ENCODE data around the gene UNC5CL. TPM values are rescaled to one million over a fixed set of nuclear protein-coding genes. Genes with fewer than 3 reads are reported as not detected.
"Not testable (repeated sequence)": the region's sequence is repeated elsewhere in the genome, so short reads cannot be mapped to it uniquely, and the experiment has no call there.

The UNC5CL gene
- total and polyA plus RNA-seq, 2 experiments from 2014 or later, result 3.3 to 13.9 TPM

DNA sequence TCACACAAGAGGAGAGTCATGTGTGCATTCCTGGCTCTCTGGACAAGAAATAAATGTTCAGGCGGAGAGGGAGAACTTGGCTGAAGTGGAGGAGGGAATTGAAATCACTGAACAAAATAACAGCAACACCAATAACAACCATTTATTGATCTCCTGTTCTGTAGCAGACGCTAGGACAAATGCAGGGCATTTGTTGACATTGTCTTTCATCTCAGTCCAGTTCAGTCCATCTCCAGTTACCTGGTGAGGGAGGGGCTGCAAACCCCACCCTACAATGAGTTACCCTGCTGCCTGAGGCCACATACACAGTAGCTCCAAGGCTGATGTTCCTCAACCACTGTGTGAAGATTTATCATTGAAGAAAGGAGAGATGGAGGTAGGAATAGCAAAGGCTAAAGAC lies 27.3 kb downstream of the UNC5CL start:
- Histone ChIP-seq H3K4me1 (ENCODE audit: low read depth) (peaks cover 9% of the 10 kb centered on the region), H3K9me3 (ENCODE audit: low read depth) (no peaks in the 10 kb centered on the region), H3K27me3 (no peaks in the 10 kb centered on the region), H3K36me3 (no peaks in the 10 kb centered on the region), H3K27ac (no peak overlapping the region), H3K4me3 (no peak overlapping the region)
- TF ChIP-seq, protein P1, sequence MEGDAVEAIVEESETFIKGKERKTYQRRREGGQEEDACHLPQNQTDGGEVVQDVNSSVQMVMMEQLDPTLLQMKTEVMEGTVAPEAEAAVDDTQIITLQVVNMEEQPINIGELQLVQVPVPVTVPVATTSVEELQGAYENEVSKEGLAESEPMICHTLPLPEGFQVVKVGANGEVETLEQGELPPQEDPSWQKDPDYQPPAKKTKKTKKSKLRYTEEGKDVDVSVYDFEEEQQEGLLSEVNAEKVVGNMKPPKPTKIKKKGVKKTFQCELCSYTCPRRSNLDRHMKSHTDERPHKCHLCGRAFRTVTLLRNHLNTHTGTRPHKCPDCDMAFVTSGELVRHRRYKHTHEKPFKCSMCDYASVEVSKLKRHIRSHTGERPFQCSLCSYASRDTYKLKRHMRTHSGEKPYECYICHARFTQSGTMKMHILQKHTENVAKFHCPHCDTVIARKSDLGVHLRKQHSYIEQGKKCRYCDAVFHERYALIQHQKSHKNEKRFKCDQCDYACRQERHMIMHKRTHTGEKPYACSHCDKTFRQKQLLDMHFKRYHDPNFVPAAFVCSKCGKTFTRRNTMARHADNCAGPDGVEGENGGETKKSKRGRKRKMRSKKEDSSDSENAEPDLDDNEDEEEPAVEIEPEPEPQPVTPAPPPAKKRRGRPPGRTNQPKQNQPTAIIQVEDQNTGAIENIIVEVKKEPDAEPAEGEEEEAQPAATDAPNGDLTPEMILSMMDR (IDR thresholded peaks at IDR 0.05; ENCODE audit: low read depth, low read length), result no peak
- DNase-seq (ENCODE audit: low read depth in 1 of 2, low spot score in 1 of 2), result no peak

GRCh38 chr6:41009669-41010068 lies 29.4 kb downstream of the UNC5CL start:
- Histone ChIP-seq H3K4me1 (ENCODE audit: low read depth) (peaks cover 9% of the 10 kb centered on the region), H3K36me3 (no peaks in the 10 kb centered on the region), H3K9me3 (ENCODE audit: low read depth) (no peaks in the 10 kb centered on the region), H3K27me3 (no peaks in the 10 kb centered on the region), H3K27ac (no peak overlapping the region), H3K4me3 (no peak overlapping the region)
- TF ChIP-seq, protein P1 (IDR thresholded peaks at IDR 0.05; ENCODE audit: low read depth, low read length), result no peak
- no peak for DNase-seq (ENCODE audit: low read depth in 1 of 2, low spot score in 1 of 2)

GRCh38 chr6:41008011-41008410 lies 31.0 kb downstream of the UNC5CL start:
- H3K4me3 ChIP-seq, result no peak overlapping the region
- H3K4me1 ChIP-seq (ENCODE audit: low read depth), result peaks cover 9% of the 10 kb centered on the region
- no peaks in the 10 kb centered on the region for H3K36me3 ChIP-seq
- TF ChIP-seq, protein P1 (IDR thresholded peaks at IDR 0.05; ENCODE audit: low read depth, low read length), result no peak
- H3K9me3 ChIP-seq (ENCODE audit: low read depth), result no peaks in the 10 kb centered on the region
- DNase-seq (ENCODE audit: low read depth in 1 of 2, low spot score in 1 of 2), result no peak
- no peak overlapping the region for H3K27ac ChIP-seq
- no peaks in the 10 kb centered on the region for H3K27me3 ChIP-seq

DNA sequence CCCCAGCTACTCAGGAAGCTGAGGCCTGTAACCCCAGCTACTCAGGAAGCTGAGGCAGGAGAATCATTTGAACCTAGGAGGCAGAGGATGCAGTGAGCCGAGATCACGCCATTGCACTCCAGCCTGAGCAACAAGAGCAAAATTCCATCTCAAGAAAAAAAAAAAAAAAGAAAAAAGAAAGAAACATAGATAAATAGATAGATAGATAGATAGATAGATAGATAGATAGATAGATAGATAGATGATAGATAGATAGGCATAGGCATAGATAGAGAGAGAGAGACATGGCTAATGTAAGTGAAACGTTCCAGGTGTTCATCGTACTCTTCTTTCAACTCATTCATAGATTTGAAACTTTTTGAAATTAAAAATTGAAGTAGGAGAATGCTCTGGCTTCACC lies 32.0 kb downstream of the UNC5CL start:
- not testable (repeated sequence) for H3K4me1 ChIP-seq (ENCODE audit: low read depth); DNase-seq (ENCODE audit: low read depth in 1 of 2, low spot score in 1 of 2); H3K27me3 ChIP-seq; H3K36me3 ChIP-seq; H3K27ac ChIP-seq; H3K9me3 ChIP-seq (ENCODE audit: low read depth); H3K4me3 ChIP-seq

GRCh38 chr6:41006217-41006616 lies 32.8 kb downstream of the UNC5CL start:
- not testable (repeated sequence) for H3K9me3 ChIP-seq (ENCODE audit: low read depth); H3K4me1 ChIP-seq (ENCODE audit: low read depth); H3K36me3 ChIP-seq; H3K27ac ChIP-seq; H3K4me3 ChIP-seq; H3K27me3 ChIP-seq
- peak; percentile 62 to 75 for DNase-seq (ENCODE audit: low read depth in 1 of 2, low spot score in 1 of 2)
- TF ChIP-seq, protein P1 (IDR thresholded peaks at IDR 0.05; ENCODE audit: low read depth, low read length), result peak; percentile 58

DNA sequence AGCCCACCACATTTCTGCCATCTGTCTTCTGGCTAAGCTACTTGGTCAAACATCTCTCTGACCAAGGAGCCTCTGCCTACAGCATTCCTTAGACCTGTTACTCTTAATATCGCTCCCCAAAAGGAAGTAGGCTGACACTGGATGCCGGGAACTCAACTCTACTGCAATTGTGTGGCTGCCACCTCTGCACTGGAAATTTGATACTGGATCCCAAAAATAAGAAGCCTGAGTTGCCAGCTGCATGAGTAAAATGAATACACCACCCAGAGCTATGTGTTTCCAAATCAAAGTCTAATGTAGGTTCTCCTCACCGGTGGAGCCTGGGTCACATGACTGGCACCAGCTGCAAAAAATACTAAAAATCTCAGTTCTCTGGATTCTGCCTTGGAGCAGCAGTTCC lies 36.9 kb downstream of the UNC5CL start:
- no peaks in the 10 kb centered on the region for H3K27me3 ChIP-seq
- TF ChIP-seq, protein P1 (IDR thresholded peaks at IDR 0.05; ENCODE audit: low read depth, low read length), result no peak

More for the DNA sequence above, 36.9 kb downstream of the UNC5CL start:
- peaks cover 25% of the 10 kb centered on the region for H3K4me1 ChIP-seq (ENCODE audit: low read depth)
- H3K4me3 ChIP-seq, result no peak overlapping the region
- H3K36me3 ChIP-seq, result no peaks in the 10 kb centered on the region
- no peaks in the 10 kb centered on the region for H3K9me3 ChIP-seq (ENCODE audit: low read depth)
- no peak for DNase-seq (ENCODE audit: low read depth in 1 of 2, low spot score in 1 of 2)
- no peak overlapping the region for H3K27ac ChIP-seq
